GM23338 (cell line): ENCODE measurements around the gene FGF8. TPM values are rescaled to one million over a fixed set of nuclear protein-coding genes. Genes with fewer than 3 reads are reported as not detected.

Source experiments
- ATAC-seq: fragments of 200-7000 bp; cut with Tn5 transposase; 3 replicates; pipeline ENCODE4 v1.9.1; 2020
- DNase-seq: peaks from one replicate; pipeline ENCODE4 v3.0.0-alpha.2; 2015; ENCODE audit warnings: low spot score
- H2AFZ ChIP-seq: fragments of 200-600 bp; sonication (generic); 2 replicates; pipeline ENCODE4 v1.8.0; 2016; ENCODE audit warnings: antibody characterized with exemption, mild to moderate bottlenecking, moderate library complexity
- H3F3A ChIP-seq: fragments of 200-600 bp; sonication (generic); replicated peaks from 2 replicates; pipeline ENCODE4 v1.8.0; 2017; ENCODE audit warnings: antibody characterized with exemption, mixed run types, low read depth
- H3K27ac ChIP-seq: fragments of 200-600 bp; sonication (generic); 2 replicates; pipeline ENCODE4 v1.6.1; 2016; ENCODE audit warnings: low read depth
- H3K27me3 ChIP-seq: fragments of 200-600 bp; sonication (generic); 2 replicates; pipeline ENCODE4 v1.8.0; 2016; ENCODE audit warnings: mild to moderate bottlenecking, mixed run types, moderate library complexity; ENCODE audit not compliant: insufficient read depth
- H3K36me3 ChIP-seq: fragments of 200-600 bp; sonication (generic); 2 replicates; pipeline ENCODE4 v1.8.0; 2016; ENCODE audit warnings: mild to moderate bottlenecking; ENCODE audit not compliant: insufficient read depth
- H3K4me1 ChIP-seq: fragments of 200-600 bp; sonication (generic); 2 replicates; pipeline ENCODE4 v1.8.0; 2016; ENCODE audit warnings: mild to moderate bottlenecking, moderate library complexity; ENCODE audit not compliant: insufficient read depth
- H3K4me2 ChIP-seq: fragments of 200-600 bp; sonication (generic); 2 replicates; pipeline ENCODE4 v1.7.1; 2017; ENCODE audit warnings: mixed run types
- H3K4me3 ChIP-seq: fragments of 200-600 bp; sonication (generic); 2 replicates; pipeline ENCODE4 v1.6.1; 2016; ENCODE audit warnings: mixed run types
- H3K79me2 ChIP-seq: fragments of 200-600 bp; sonication (generic); replicated peaks from 2 replicates; pipeline ENCODE4 v1.8.0; 2017; ENCODE audit warnings: mild to moderate bottlenecking; ENCODE audit not compliant: insufficient read depth
- H3K9me2 ChIP-seq: fragments of 200-600 bp; sonication (generic); 2 replicates; pipeline ENCODE4 v1.8.0; 2017; ENCODE audit not compliant: insufficient read depth
- H4K20me1 ChIP-seq: fragments of 200-600 bp; sonication (generic); replicated peaks from 2 replicates; pipeline ENCODE4 v1.8.0; 2017; ENCODE audit warnings: mild to moderate bottlenecking; ENCODE audit not compliant: insufficient read depth
- H3K27ac Mint-ChIP-seq: 2 replicates; pipeline ENCODE4 v1.8.0; 2020; ENCODE audit warnings: inconsistent platforms, mild to moderate bottlenecking, moderate library complexity, mixed read lengths
- H3K27me3 Mint-ChIP-seq: 3 replicates; pipeline ENCODE4 v1.8.0; 2022; ENCODE audit warnings: low read depth, mild to moderate bottlenecking, moderate library complexity, mixed read lengths, inconsistent platforms; ENCODE audit not compliant: insufficient read depth, poor library complexity
- H3K36me3 Mint-ChIP-seq: 3 replicates; pipeline ENCODE4 v1.8.0; 2021; ENCODE audit warnings: low read depth, mild to moderate bottlenecking, inconsistent platforms, moderate library complexity, mixed read lengths
- H3K4me1 Mint-ChIP-seq: 3 replicates; pipeline ENCODE4 v1.8.0; 2020; ENCODE audit warnings: mild to moderate bottlenecking, inconsistent platforms, mixed read lengths
- H3K4me3 Mint-ChIP-seq: 3 replicates; pipeline ENCODE4 v1.8.0; 2021; ENCODE audit warnings: moderate library complexity, mild to moderate bottlenecking, inconsistent platforms, mixed read lengths
- H3K9me3 Mint-ChIP-seq: 3 replicates; pipeline ENCODE4 v1.8.0; 2020; ENCODE audit warnings: moderate library complexity, mild to moderate bottlenecking, inconsistent platforms, mixed read lengths
- EZH2phosphoT487 ChIP-seq: fragments of 200-600 bp; sonication (generic); IDR thresholded peaks from one replicate; pipeline ENCODE4 v1.8.1; 2018; ENCODE audit warnings: antibody characterized with exemption; ENCODE audit not compliant: unreplicated experiment
- POLR2AphosphoS5 ChIP-seq: IDR thresholded peaks from 2 replicates; pipeline ENCODE4 v1.6.1; 2016; ENCODE audit warnings: antibody characterized with exemption, low read depth
- REST ChIP-seq: IDR thresholded peaks from one replicate; pipeline ENCODE4 v1.6.1; 2018; ENCODE audit warnings: antibody characterized with exemption; ENCODE audit not compliant: unreplicated experiment
- ZNF462 ChIP-seq: fragments of 250-450 bp; sonication (Bioruptor Pico); IDR thresholded peaks from 2 replicates; pipeline ENCODE4 v1.5.0; 2020; ENCODE audit warnings: mild to moderate bottlenecking, moderate library complexity
- polyA plus RNA-seq: library from polyadenylated mRNA; unstranded; fragments of >200 nt; fragmentation: Nextera tagmentation; extraction: Ambion mirVana; gene quantifications from 2 replicates; pipeline ENCODE4 v1.2.1, GENCODE V29; 2016
- total RNA-seq: library from RNA; depleted of rRNA; stranded (reverse); fragments of >200 nt; shearing (Covaris generic); gene quantifications from 2 replicates; pipeline ENCODE4 v1.2.3, GENCODE V29; 2014

The FGF8 gene
- total and polyA plus RNA-seq, 2 experiments from 2014 or later = 1.6 to 6.2 TPM

GRCh38 chr10:101803511-101803910 is 27.6 kb upstream of the FGF8 start:
- Mint-ChIP-seq H3K27me3 (peaks cover 4% of the 10 kb centered on the region), H3K27ac (no peak overlapping the region; the same call in 1 of the 2 replicates), H3K9me3 (no peaks in the 10 kb centered on the region), H3K4me3 (no peak overlapping the region), H3K36me3 (peaks cover 88% of the 10 kb centered on the region), H3K4me1 (no peaks in the 10 kb centered on the region)
- H3K9me2 ChIP-seq = no peaks in the 10 kb centered on the region
- H4K20me1 ChIP-seq = peaks cover 50% of the 10 kb centered on the region
- H3K27me3 ChIP-seq = no peaks in the 10 kb centered on the region
- no peak for DNase-seq
- no peak overlapping the region for H3K4me3 ChIP-seq
- peaks cover 70% of the 10 kb centered on the region for H3K79me2 ChIP-seq
- H3K36me3 ChIP-seq = peaks cover 94% of the 10 kb centered on the region
- H2AFZ ChIP-seq = no peak overlapping the region
- ATAC-seq = no peak
- no peak overlapping the region for H3K4me2 ChIP-seq
- no peak overlapping the region for H3K27ac ChIP-seq
- H3F3A ChIP-seq = peaks cover 7% of the 10 kb centered on the region; the same call in 1 of the 2 replicates
- TF ChIP-seq REST = no peak
- no peak for TF ChIP-seq ZNF462
- no peak for TF ChIP-seq POLR2AphosphoS5
- TF ChIP-seq EZH2phosphoT487 = no peak
- H3K4me1 ChIP-seq = no peaks in the 10 kb centered on the region
